ENCODE data around the gene UBE2D2.
A peak's percentile ranks its signal among the peaks of the same experiment; 100 is the strongest.

Gene UBE2D2

GRCh38 chr5:139630855-139631254 lies 69.7 kb downstream of the UBE2D2 start:
- TF ChIP-seq, protein P1, sequence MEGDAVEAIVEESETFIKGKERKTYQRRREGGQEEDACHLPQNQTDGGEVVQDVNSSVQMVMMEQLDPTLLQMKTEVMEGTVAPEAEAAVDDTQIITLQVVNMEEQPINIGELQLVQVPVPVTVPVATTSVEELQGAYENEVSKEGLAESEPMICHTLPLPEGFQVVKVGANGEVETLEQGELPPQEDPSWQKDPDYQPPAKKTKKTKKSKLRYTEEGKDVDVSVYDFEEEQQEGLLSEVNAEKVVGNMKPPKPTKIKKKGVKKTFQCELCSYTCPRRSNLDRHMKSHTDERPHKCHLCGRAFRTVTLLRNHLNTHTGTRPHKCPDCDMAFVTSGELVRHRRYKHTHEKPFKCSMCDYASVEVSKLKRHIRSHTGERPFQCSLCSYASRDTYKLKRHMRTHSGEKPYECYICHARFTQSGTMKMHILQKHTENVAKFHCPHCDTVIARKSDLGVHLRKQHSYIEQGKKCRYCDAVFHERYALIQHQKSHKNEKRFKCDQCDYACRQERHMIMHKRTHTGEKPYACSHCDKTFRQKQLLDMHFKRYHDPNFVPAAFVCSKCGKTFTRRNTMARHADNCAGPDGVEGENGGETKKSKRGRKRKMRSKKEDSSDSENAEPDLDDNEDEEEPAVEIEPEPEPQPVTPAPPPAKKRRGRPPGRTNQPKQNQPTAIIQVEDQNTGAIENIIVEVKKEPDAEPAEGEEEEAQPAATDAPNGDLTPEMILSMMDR (IDR thresholded peaks at IDR 0.05; ENCODE audit: low read depth, low read length, missing control alignments) = no peak

DNA sequence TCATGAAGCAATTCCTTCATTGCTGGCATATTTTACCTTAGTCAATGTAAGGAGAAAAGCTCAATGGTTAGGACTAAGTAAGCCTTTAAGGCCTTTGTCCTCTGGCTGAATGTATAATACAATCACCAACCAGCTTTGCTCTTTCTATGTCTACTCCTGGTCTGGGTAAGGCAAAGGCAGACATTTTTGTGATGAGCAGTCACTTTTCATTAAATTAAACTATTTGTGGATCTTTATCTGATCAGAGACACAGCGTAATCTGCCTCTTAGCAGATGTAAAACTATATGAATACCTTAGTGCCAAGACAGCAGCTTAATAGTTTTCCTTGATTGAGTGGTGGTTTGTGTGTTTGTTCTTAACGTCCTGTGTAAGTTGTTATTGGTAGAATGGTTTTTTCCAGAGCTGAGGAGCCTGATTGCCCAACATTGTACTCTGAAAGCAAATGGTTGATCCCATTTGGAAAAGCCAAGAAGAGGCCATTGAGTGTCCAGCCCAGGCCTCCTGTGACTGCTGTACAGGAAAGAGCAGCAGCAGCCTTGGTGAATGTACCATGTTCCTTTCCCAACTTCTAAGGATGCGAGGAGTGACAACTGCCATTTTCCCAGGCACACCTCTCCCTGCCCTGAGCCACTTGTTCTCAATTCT lies 70.5 kb downstream of the UBE2D2 start:
- H3K27ac ChIP-seq = no peak overlapping the region
- H3K4me3 ChIP-seq (ENCODE audit: low read depth, low read length) = no peak overlapping the region
- H3K27me3 ChIP-seq (replicated peaks) = no peaks in the 10 kb centered on the region
- DNase-seq = no peak
- in situ Hi-C loops (cut with HindIII; ENCODE audit: low pct_ligation_motif_present, low sequenced_read_pairs) = loop anchor here (25.0 kb wide), 1 partner anchor 131 kb away; no protein-coding TSS in a partner anchor
- TF ChIP-seq, protein P1 (IDR thresholded peaks at IDR 0.05; ENCODE audit: low read depth, low read length, missing control alignments) = no peak
- peaks cover 15% of the 10 kb centered on the region for H3K36me3 ChIP-seq (replicated peaks)

More at GRCh38 chr5:139630855-139631254, 69.7 kb downstream of the UBE2D2 start:
- in situ Hi-C loops (cut with HindIII; ENCODE audit: low pct_ligation_motif_present, low sequenced_read_pairs) = loop anchor here (25.0 kb wide), 1 partner anchor 131 kb away; no protein-coding TSS in a partner anchor
- H3K36me3 ChIP-seq (replicated peaks) = peaks cover 21% of the 10 kb centered on the region
- no peaks in the 10 kb centered on the region for H3K27me3 ChIP-seq (replicated peaks)
- no peak for DNase-seq
- no peak overlapping the region for H3K27ac ChIP-seq
- no peak overlapping the region for H3K4me3 ChIP-seq (ENCODE audit: low read depth, low read length)

- H3K4me3 ChIP-seq (ENCODE audit: low read depth, low read length) = no peak overlapping the region
- in situ Hi-C loops (cut with HindIII; ENCODE audit: low pct_ligation_motif_present, low sequenced_read_pairs) = loop anchor here (25.0 kb wide), 1 partner anchor 129 kb away; no protein-coding TSS in a partner anchor
- H3K36me3 ChIP-seq (replicated peaks) = peaks cover 10% of the 10 kb centered on the region
- no peak overlapping the region for H3K27ac ChIP-seq
- TF ChIP-seq, protein P1 (IDR thresholded peaks at IDR 0.05; ENCODE audit: low read depth, low read length, missing control alignments) = peak; percentile 99
- DNase-seq = no peak
- no peaks in the 10 kb centered on the region for H3K27me3 ChIP-seq (replicated peaks)
Observed at GRCh38 chr5:139633295-139634027, 72.3 kb downstream of the UBE2D2 start.

- in situ Hi-C loops (cut with HindIII; ENCODE audit: low pct_ligation_motif_present, low sequenced_read_pairs) = loop anchor here (25.0 kb wide), 1 partner anchor 128 kb away; no protein-coding TSS in a partner anchor
- no peaks in the 10 kb centered on the region for H3K27me3 ChIP-seq (replicated peaks)
- H3K4me3 ChIP-seq (ENCODE audit: low read depth, low read length) = no peak overlapping the region
- H3K36me3 ChIP-seq (replicated peaks) = peaks cover 7% of the 10 kb centered on the region
- no peak for DNase-seq
- TF ChIP-seq, protein P1 (IDR thresholded peaks at IDR 0.05; ENCODE audit: low read depth, low read length, missing control alignments) = no peak
- H3K27ac ChIP-seq = no peak overlapping the region
Observed at GRCh38 chr5:139634028-139634325, 72.8 kb downstream of the UBE2D2 start.

DNA sequence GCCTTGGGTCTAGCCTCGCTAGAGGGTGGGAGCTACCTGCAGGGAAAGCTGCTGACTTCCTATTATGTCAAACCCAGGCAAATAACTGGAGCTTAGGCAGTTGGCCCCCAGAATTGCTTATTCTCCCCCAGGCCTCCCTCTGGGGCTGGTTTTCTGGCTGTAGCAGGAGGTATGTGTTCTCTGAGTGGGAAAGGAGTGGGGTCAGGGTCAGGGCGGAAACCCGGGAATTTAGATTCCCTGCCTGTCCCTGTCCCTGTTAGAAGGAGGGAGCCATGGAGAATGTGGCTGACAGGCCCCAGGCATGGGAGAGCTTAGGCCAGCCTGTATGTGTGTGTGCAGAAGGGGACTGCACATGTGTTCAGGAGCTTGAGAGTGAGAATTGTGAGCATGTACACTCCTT lies 73.4 kb downstream of the UBE2D2 start:
- Histone ChIP-seq H3K27me3 (replicated peaks) (no peaks in the 10 kb centered on the region), H3K27ac (no peak overlapping the region), H3K4me3 (ENCODE audit: low read depth, low read length) (no peak overlapping the region), H3K36me3 (replicated peaks) (peaks cover 4% of the 10 kb centered on the region)
- TF ChIP-seq, protein P1 (IDR thresholded peaks at IDR 0.05; ENCODE audit: low read depth, low read length, missing control alignments) = no peak
- no peak for DNase-seq
- in situ Hi-C loops (cut with HindIII; ENCODE audit: low pct_ligation_motif_present, low sequenced_read_pairs) = loop anchor here (25.0 kb wide), 1 partner anchor 128 kb away; no protein-coding TSS in a partner anchor

All from brain microvascular endothelial cell (primary cell).